Uterus (tissue), 2 donors: Measurements from ENCODE around the gene TMEM117.

Source experiments
- CTCF ChIP-seq, 4 experiments: fragments of 200-600 bp in 2 of 4; fragments of 450-650 bp in 2 of 4; sonication (generic) in 2 of 4; IDR thresholded peaks; one replicate each; pipeline ENCODE4 v1.5.1; 2016 to 2019; ENCODE audit warnings: antibody characterized with exemption in 4 of 4, mild to moderate bottlenecking in 2 of 4, moderate library complexity in 1 of 4
- POLR2A ChIP-seq, 2 donors: fragments of 450-650 bp; IDR thresholded peaks; one replicate each; pipeline ENCODE4 v1.6.1; 2016; ENCODE audit warnings: antibody characterized with exemption in 2 of 2, mild to moderate bottlenecking in 1 of 2, moderate library complexity in 1 of 2

- TF ChIP-seq CTCF (IDR thresholded peaks at IDR 0.05) (no peak), POLR2A (IDR thresholded peaks at IDR 0.05) (no peak)
Observed at GRCh38 chr12:43812057-43812456, 23.8 kb upstream of the TMEM117 start.
